GM19239 (cell line): ENCODE data around the gene NOSTRIN.

ENCODE experiments used
- DNase-seq: peaks from one replicate; pipeline ENCODE4 v3.0.0; 2011; ENCODE audit warnings: low spot score; ENCODE audit not compliant: insufficient read length
- FAIRE-seq: peaks from 2 replicates; lab custom pipeline; 2011; peaks lifted over from hg19 to GRCh38; lab: Jason Lieb, UNC

Gene NOSTRIN

DNA sequence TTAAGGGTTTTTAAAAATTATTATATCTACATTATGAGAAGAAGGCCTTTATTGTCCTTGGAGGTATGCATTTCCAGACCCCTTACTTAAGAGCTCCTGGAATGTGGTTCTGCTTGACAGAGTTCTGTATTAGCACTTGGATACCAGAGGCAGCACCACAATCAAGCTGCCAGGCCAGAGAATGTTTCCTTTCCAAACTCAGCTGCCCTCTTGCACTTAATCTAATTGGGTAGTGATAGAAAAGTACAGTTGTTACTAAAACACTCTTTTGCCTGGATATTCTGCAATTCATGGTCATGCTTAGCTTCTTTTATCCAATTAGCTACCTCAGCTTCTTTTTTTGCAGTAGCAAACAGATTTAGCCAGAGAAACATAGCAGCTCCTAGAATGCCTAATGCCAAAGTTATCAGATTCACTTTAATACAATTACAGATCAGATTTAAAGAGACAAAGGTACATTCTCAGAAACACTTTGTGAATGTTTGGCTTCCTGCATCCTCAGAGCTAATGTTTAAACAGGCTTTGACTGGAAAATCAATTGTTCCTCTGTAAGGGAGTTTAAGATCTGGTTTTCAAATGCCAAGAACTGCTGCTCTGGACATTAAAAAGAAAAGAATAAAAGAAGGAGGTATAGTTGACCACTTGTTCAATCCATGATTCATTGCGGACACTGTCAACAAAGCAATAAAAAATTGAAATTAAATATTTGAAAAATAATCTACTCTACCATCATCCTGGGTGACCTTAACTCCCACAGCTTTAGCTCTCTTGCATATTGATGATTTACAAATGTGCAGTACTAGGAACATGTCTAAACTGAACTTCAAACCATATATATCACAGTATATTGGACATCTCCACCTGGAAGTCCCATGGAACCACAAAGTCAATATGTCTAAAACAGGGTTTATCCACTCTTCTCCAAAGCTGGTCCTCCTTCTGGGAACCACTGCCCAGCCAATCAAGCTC, 12.8 kb downstream of the NOSTRIN start:
- FAIRE-seq: no peak
- DNase-seq: no peak

DNA sequence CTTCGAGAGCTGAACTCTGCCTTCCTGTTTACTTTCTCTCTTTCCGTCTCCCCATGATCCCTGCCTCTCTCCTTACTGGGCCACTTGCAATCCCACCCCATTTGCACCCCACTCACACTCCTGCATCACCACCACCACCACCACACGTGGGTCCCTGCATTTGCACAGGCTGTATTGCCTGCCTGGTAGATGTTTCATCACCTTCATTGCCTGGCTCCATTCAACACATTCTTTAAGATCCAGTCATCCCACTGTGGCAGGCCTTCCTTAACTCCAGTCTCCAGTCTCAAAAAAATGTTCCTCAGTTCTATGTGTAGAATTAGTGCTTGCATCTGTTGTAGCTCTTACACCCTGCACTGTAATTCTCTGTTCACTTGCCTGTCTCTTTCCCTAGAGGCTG, 13.9 kb downstream of the NOSTRIN start:
- FAIRE-seq (no peak), DNase-seq (no peak)

DNA sequence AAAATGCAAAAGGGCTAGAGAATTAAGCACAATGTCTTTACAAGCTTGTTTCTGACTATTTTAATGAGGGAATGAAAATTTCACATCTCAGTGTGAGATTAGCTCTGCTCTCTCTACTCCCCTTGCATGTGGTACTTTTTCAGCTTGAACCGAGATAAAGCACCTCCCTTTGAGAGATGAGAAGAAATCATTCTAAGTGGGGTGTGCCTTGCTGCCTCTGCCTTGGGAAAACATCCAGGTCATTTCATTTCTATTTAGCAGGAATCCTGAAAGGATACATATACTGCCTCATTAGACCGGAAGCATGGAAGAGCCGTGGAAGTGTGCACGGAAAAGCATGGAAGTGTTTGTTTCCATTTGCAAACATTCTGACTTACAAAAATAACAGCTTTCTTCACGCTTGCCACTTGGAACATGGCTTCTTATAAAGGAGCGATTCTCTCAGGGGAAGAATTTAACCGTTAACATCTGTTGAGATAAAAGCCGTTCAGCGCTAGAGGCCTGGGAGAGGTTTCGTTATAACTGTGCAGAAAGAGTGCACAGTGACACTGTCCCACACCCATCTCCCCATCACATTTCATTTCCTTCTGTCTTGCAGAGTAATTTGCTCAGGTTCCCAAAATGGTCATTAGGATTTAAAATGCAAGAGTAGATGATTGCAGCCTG, 16.7 kb downstream of the NOSTRIN start:
- no peak for FAIRE-seq
- no peak for DNase-seq

DNA sequence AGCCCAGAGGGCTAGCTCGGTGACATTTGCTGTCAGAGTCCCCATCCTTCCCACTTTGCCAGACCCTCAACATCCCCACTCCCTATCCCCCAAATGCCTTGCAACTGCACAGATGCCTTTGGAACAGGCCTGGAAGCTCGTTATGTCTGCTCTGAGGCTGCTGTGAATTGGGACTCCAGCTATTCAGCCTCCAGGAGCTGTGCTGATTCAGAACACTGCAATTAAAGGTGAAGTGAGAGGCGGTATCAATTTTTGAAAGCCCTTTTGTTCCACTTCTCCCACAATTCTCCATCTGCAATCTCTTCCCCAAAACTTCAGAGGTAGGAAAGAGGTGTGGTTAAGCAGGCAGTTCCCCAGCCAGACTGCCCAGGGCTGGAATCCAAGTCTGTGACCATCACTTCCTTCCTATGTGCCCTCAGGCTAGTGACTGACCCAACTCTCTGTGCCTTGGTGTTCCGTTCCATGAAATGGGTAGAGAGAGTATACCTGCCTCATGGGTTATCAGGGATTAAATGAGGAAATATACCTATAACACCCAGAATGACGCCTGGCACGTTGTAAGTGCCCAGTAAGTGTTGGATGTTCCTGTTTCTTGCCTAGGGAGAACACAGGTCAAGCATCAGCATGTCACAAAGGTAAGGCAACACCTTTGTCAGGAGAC, 17.5 kb downstream of the NOSTRIN start:
- no peak for FAIRE-seq

DNA sequence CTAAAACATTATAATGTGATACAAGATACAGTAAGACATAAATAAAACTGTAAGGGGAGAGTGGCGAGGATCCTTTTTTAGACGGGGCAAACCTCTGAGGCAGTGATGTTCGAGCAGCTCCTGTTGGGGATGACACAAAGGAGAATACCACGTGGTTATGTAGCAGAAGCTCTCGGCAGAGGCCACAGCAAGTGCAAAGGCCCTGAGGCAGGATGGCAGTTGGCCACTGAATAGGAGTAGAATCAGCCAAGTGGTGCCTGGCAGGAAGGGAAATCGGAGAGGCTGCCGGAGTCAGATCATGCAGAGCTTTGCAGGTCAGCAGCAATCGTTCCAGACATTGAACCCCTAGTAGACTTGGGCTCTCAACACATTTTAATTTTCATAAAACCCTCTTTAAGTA, 19.1 kb downstream of the NOSTRIN start:
- no peak for DNase-seq
- no peak for FAIRE-seq

More for the DNA sequence above, 17.5 kb downstream of the NOSTRIN start:
- no peak for DNase-seq

DNA sequence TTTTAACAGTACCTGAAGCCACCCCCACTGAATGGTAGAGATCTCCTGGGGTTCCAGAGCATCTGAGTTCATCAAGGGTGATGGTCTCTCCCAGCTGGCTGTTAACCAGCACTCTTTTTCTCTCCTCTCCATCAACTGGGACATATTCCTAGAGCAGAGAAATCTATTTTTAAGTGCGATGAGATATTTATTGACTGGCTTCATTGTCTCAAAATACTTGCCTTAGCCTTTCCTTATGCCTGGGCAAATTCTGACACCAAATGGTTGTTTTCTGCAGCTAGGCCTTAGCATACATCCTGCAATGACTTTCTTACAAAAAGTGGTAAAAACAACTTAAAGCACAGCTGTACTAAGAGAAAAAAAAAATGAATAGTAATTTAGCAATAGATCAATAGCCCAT, 19.6 kb downstream of the NOSTRIN start:
- DNase-seq (no peak), FAIRE-seq (no peak)

DNA sequence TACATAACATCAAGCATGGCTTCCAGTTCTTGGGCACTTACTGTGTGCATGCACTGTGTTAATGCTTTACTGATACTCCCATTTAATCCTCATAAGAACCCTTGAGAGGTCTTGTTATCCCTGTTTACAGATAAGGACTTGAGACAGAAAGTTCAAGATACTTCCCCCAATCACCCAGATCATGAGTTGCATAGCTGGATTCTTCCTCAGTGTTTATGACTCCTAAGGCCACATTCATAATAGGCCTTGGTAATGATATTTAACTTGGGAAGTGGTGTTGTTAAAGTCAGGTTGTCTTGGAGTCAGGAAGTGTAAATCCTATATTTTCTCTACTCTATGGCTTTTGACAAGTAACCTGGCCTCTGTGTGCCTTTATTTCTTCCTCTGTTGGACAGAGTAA, 22.7 kb downstream of the NOSTRIN start:
- no peak for DNase-seq
- no peak for FAIRE-seq

DNA sequence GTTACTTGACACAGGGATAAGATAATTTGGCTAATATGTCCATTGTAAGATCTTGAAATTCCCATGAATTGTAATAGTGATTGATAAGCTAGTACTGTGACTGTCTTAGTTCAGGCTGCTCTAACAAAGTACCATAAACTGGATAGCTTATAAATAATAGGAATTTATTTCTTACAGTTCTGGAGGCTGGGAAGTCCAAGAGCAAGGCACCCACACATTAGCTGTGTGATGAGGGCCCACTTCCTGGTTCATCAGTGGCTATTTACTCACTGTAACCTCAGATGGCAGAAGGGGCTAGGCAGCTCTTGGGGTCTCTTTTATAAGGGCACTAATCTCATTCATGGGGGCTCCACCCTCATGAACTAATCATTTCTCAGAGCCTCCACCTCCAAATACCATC, 28.5 kb downstream of the NOSTRIN start:
- FAIRE-seq (no peak), DNase-seq (no peak)

DNA sequence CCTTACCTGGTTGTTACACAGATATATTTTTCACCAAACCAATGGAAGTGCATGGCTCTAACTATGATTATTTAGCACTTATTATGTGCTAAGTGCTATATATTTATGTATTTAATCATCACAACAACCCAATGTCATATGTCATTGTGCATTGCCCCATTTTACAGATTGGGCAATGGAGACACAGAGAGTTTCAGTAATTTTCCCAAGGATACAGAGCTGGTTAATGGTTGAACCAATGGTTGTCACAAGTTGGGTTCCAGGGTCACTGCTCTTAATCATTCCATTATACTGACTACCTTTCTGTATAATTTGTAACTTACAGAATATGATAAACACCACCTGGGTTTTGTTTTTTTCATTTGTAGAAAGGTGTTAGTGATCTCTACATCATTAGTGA, 29.2 kb downstream of the NOSTRIN start:
- DNase-seq: no peak
- FAIRE-seq: no peak

DNA sequence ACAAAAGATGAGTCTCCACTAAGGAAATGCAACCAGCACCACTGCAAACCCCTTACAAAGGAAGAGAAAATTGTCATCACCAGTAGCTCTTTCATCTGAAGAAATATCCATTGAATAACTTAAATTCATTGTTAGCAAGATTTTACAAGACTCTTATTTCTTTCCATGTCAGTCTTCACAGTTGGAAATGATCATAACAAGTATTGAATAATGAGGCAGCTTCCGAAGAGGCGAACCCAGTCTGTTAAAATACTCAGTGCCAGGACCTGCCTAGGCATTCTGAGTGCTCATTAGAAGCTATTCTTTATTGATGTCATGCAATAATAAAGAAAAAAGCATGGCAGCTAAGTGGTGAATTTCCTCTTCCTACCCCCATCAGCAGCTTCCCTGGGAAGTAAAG, 33.5 kb downstream of the NOSTRIN start:
- FAIRE-seq: no peak
- no peak for DNase-seq

DNA sequence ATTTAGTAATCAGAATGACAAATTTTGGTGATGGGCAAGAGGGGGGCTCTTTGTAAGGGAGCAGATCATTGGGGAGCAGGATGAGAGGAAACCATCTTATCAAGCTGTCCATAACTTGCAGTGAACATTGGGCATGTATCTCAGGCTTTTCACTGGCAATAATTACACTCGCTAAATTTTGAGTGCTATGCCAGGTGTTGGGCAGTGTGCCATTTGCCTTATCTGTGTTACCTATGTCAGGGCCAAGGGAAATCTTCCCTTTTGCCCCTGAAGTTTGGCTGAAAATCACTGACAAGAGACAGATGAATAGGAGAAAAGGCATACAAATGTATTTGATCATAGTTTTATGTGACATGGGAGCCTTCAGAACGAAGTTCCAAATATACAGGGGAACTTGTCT, 39.0 kb downstream of the NOSTRIN start:
- FAIRE-seq (no peak), DNase-seq (no peak)

DNA sequence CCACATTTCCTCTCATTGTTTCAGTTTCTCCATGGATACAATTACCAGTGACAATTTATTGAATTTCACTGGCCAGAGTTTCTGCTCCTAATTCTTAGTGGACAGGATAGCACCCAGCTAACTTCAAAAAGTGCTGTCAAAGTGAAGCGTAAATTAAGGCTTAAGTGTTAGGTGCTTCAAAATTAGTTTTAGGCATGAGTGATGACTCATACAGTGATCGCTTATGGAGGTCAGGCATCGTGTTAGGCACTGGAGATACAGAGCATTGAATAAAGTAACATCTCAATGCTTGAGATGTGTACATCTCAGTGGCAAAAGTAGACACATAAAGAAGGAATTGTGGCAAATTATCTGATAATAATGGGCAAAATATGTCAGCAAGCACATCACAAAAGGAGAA, 40.8 kb downstream of the NOSTRIN start:
- no peak for FAIRE-seq
- no peak for DNase-seq

DNA sequence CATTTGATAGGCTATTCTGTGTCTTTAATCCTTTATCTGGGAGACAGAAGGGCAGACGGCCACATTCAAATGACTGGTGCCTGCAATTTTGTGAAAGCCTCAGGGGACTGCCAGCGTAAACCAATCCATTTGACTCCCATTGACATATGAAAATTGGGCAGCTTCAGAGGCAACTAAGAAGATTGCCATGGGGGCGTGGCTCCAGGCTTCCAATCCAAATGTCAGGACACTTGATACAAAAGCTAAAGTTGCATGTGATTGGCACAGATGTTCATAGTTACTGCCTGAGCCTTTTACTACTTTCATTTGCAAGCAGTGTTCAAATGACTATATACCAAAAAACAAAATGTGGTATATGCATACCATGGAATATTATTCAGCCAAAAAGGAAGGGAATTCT, 45.8 kb downstream of the NOSTRIN start:
- no peak for DNase-seq

DNA sequence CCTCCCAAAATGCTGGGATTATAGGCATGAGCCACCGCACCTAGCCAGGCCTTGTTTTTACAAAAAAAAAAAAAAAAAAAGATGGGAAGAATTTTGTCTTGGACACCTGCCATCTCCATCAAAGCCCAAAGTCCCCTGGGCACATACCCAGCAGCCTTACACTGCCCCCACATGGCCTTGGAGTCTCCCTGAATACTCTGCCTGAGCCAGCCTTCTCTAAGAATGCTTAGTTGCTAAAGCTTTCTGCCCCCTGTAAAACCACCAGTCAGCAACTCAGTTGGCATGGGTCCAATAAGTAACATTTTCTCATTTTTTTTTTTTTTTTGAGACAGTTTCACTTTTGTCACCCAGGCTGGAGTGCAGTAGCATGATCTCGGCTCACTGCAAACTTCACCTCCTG, 47.2 kb downstream of the NOSTRIN start:
- FAIRE-seq (no peak), DNase-seq (no peak)

More for the DNA sequence above, 45.8 kb downstream of the NOSTRIN start:
- FAIRE-seq: no peak

DNA sequence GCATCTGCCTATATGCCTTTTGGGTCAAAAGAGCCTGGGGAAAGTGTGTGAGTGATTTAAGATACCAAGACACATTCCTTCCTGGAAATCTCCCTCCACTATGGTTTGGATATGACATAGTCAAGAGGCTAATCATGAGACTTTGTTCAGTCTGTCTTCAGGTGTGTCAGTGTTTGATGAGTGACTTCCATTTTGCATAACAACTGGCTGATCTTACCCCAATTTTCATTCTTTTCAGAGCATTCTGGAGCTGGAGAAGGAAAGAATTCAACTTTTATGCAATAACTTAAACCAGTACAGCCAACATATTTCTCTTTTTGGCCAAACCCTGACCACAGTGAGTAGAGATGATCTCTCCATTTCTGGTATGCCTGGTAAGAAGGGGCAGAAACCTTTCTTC, 48.4 kb downstream of the NOSTRIN start:
- DNase-seq: no peak
- no peak for FAIRE-seq

DNA sequence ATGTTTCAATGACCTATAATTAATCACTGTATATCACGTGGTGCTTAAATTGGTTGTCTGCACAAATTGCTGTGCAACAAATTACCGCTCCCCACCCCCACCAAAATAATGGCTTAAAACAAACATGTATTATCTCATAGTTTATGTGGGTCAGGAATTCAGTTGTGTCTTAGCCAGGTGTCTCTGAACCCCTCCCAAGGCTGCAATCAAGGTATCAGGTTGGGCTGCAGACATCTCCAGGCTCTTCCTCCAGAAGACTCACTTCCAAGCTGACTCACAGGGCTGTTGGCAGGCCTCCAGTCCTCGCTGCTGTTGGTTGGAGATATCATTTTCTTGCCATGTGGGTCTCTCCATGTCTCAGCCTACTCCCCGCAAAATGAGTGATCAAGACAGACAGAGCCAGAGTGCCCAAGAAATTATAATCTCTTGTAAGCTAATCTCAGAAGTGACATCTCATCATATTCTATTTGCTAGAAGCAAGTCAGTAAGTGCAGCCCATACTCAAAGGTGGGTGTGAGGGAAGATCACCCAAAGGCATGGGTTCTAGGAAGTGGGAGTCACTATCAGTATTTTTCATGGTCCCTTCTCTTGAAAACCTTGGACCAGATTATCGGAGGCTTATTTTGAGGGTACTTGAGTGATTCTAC, 49.4 kb downstream of the NOSTRIN start:
- DNase-seq (no peak), FAIRE-seq (no peak)

DNA sequence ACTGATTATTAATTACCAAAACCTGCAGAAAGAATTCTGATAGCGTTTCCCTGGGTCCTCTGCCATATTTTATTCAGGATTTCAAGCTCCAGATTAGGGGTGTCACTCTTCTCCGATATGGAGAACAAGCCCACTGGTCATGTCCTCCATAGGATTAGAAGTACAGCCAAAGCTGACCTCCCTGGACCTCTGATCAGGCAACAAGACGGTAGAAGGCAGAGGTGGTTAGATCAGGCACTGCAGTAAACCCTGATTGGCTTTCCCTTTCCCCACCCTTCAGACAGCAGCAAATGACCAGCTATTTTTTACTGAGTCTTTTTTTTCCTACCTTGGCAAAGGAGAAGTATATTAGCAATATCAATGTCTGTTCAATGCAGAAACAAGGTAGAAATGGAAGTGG, 50.0 kb downstream of the NOSTRIN start:
- FAIRE-seq (no peak), DNase-seq (no peak)

DNA sequence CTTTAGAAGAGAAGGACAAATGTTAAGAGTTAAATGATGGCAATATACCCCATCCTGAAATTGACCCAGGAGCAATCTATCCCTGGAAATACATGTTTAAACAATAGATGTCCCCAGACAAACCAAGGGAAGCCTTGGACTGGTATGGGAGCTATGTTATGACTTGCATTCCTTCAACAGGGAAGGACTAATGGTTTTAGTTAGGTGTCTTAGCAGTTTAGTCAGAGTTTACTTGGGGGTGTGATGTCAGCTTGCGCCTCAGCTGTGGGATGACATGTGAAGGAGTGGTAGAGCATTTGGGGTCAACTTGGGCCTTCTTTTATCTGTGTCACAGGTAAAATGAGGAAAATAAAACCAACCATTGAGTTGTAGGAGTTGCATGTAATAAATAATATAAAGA, 51.0 kb downstream of the NOSTRIN start:
- FAIRE-seq (no peak), DNase-seq (no peak)

DNA sequence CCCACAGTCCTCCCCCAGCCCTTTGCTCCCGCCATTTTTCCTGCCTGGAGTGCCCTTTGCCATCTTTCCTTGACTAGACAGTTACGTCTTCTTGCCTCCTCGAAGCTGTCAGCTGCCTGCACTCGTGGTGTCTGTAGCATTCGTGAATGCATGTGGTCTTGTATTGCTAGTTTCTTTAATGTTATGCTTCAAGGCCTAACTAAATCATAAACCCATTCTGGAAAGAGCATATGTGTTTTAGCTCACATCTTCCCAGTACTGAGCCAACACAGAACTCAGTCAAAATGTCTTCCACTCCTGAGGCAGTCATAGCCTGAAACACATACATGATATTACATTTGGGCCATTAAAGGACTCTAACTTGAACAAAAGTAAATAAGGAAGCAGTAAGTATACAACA, 52.2 kb downstream of the NOSTRIN start:
- FAIRE-seq (no peak), DNase-seq (no peak)

DNA sequence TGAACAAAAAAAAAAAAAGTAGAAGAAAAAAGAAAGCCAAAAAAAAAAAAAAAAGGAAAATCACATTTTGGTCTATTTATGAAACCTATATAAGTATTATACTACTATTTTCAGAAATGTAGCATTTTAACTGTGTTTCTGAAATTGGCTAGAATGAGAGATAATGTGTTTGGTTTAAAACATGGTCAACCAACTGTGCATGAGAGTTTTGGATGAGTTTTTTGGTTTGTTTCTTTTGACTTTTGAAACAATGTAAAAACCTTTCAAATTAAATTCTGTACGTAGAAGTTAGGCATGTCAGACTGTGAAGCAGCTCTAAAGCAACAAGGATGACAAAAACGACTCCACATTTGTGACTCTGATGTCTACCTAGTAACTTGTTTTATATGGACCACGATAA, 53.2 kb downstream of the NOSTRIN start:
- FAIRE-seq (no peak), DNase-seq (no peak)

DNA sequence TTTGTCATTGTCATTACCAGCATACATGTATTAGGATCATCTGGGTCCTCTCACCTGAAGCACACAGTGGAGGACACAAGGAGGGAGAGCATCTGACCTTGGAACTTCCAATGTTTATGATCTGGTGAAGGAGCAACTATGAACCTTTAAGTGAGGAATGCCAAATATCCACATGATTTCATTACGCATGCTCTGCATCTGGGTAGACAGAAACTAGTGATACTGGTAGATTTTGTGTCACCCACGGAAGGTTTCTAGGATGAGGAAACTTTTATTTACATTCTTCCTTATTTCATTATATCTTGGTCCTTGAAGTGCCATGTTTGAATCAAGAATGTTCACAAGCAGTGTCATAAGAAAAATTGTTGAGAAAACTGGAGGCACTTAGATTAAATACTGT, 55.7 kb downstream of the NOSTRIN start:
- DNase-seq (no peak), FAIRE-seq (no peak)
